ENCODE results near the gene NFIB.

Gene NFIB

DNA sequence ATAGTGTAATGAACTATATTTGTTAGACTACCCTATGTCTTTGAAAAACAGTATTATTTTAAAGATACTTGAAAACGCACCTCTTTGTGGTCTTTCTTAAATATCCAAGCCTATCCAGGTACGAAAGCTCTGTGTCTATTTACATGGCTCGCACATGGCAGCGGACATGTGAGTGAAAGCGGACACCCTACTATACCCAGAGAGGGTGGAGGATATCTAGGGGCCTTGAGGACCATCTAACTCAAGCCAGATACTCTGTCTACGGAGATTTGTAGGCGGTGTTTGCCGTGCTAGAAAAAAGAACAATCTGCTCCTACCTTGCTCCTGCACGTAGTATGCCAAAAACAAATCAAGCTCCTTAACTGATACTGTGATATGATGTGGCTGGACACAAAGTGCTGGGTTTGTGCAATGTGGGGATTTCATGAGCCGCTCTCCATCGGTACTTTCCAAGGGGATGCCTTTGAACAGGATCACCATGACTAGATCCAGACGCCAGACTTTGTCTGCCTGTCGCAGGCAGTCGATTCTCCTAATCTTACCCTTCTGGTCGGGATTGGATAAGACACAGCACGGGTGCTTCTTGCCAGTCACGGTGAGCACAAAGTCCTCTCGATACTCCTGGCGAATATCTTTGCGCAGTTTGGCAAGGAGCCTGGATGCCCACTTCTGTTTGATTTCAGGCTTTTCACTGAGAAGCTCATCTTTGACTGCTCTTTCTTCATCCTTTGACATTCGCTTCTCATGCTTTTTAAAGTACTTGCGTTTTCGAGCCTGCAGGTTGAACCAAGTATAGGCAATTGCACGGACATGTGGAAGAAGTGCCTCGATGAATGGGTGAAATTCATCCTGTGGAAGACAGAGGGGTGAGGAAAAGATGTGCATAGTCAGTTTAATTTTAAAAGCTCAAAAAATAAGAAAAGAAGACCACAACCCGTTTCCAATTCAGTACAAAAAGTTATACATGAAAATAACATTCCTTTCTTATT, 7.0 kb downstream of the NFIB start:
- DNase-seq (ENCODE audit: low read depth in 2 of 2): no peak

DNA sequence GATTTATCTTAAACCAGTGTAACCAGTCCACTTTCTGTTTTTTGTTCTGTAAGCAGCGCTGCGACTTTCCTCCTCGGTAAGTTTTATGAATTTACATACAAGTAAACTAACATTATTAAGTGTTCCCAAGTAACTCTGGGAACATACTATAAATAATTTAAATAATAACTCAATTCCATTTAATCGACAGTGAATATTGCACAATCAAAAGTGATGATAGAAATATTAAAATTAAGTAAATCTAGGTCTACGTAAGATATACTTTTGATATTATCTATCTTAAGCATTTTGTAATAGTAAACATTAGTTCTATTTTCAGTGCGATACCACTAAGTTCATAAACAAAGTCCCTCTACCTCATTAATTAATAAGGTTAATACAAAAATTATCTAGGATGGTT, 7.8 kb downstream of the NFIB start:
- no peak for DNase-seq (ENCODE audit: low read depth in 2 of 2)

DNA sequence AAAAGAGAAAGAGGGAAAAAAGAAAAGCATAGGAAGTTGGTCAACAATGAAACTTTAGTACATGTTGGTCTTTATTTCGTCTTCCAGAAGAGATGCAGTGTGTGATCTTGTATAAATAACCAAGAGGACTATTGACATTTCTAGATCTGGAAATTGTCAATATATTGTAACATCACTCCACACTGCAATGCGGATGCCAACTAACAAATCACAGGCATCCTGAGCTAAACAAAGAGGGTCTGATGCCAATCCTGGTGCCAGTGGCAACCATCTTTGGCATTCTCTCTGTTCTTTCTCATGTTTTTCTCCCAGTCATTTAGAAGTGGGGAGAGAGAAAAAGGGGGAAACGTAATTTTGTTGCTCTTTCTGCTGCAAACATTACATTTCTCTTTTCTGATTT, 9.7 kb downstream of the NFIB start:
- DNase-seq (ENCODE audit: low read depth in 2 of 2): no peak

DNA sequence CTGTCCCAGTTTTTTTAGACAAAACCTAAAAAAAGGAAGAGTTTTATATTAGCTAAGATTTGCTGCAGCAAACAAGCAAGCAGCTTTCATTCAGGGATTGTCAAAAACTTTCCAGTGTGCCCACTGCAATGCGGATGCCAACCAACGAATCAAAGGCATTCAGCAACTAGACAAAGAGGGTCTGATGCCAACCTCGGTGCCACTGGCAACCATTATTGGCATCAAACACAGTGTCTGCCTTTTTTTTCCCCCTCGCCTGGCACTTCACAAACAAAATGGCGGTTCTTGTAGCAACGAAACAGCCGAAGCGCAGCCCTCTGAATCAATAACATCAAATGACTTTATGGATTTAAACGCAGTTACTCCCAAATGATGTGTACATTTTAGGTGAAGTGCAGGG, 10.4 kb downstream of the NFIB start:
- no peak for DNase-seq (ENCODE audit: low read depth in 2 of 2)

DNA sequence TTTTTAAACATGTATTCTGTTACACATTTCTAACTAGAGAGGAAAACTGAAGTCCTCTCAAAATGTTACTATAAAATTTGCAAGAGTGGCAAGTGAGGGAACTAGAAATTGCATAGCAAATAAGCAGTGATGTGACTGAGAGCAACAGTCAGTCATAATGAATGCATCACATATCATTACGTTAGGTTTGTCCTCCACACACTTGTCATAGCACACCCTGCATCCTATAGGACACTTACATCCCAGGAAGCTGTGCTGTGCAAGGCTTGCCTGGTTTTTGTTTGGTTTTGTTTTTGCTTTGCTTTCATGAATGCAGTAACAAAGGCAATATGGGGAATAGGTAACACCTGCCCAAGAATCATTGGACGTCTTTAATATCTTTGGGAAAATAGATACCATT, 10.8 kb downstream of the NFIB start:
- DNase-seq (ENCODE audit: low read depth in 2 of 2): no peak

DNA sequence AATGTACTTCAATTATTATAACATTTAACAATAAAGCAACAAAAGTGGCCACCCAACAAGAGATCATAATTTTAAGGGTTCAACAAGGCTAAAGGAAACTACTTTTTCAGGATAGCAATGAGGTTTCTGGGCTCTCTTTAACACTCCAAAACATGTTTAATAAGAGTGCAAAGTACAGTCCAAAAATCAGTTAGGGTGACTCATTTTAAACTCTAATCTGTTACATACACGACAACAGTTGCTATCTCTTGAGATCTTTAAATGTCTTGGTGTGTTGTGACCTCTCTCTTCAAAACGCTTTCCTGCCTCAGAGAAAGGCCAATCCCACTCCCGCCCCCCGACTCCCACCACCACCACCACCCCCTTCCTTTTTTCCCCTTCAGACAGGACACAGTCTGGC, 11.5 kb downstream of the NFIB start:
- DNase-seq (ENCODE audit: low read depth in 2 of 2): no peak

DNA sequence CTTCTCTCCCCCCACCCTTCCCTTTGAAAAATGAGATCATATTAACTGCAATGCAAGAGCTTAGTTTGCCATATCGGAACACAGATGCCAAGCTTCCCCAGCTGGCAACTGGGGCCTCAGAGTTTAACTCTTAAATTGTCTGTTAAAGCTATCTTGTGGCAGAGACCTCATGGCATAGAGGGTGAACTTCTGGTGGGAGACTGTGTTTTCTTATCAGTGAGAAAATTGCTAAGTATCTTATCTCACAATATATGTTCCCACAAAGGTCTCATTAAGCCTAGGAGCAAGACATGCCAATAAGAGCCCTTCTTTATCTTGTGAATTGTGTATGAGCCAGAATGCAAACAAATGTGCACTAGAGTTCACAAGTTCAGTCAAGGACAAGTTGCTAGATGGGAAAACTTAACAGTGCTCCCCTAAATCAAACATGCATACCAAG, 12.3 kb downstream of the NFIB start:
- no peak for DNase-seq (ENCODE audit: low read depth in 2 of 2)

DNA sequence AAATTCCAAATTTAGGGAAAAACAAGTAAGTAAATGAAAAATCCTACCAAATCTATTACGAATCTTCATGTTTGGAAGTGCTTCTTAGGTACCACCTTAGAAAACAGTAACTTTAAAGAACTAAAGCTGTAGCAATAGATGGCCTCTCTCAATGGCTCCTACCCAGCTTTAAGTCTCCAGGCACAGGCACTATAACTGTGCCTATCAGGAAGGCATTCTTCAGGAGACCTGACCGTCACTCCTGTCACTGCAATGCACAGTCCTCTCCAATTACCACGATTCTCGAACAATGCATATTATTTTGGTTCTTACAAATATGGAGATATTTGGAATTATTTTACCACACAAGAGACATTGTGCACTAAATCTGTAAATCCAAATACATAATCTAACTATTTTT, 12.9 kb downstream of the NFIB start:
- DNase-seq (ENCODE audit: low read depth in 2 of 2): no peak

DNA sequence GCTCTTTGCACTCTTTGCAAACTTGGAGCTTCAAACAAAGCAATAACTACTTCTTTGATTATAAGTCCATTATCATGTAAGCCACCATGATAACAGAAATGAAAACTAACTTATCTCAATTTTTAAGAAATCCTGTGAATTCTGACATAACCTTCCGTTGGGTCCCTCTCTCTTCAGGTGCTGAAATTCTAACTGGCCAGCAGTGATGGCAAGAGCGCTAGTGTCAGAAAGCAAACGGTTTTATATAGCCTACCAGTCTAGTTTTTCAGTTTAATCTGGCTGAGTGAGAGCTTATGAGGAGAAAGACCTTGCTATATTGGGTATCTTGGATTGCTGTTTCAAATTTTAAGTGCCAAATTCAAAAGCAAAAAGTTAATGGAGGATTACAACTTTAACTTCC, 13.4 kb downstream of the NFIB start:
- no peak for DNase-seq (ENCODE audit: low read depth in 2 of 2)

DNA sequence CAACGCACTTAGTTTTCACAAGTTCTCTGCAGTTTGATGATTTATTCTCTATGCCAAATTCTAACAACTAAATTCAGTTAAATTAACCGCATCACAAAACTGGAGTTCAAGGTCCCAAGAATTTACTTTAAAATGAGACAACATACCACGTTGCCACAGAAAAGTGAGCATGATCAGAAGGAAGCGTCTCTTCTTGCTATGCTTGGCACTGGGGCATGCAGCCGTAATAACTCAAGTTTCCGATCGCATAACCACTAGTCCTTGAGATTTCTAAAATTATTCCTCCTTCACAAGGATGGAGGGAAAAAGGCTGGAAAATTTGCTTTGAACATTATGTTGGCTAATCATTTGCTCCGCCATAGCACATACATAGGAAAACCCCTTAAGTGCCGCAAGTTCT, 13.9 kb downstream of the NFIB start:
- DNase-seq (ENCODE audit: low read depth in 2 of 2): no peak

DNA sequence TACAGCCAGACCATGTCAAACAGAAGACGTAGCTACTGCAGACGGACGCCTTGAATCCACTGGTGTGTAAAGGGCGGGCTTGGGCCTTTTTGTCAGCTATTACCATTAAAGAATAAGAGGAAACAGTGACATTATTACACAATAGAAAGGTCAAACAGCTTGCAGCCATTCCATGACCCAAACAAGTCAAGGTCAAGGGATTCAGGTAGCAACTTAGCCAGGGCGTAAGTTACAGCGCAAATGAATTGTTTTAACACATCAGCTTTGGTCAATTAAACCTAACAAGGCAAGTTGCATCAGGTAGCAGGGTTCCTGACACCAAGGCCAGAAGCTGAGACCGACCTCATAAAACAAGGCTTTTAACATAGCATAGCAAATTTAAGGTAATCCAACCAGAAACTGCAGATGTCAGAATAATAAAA, 15.3 kb downstream of the NFIB start:
- DNase-seq (ENCODE audit: low read depth in 2 of 2): no peak

DNA sequence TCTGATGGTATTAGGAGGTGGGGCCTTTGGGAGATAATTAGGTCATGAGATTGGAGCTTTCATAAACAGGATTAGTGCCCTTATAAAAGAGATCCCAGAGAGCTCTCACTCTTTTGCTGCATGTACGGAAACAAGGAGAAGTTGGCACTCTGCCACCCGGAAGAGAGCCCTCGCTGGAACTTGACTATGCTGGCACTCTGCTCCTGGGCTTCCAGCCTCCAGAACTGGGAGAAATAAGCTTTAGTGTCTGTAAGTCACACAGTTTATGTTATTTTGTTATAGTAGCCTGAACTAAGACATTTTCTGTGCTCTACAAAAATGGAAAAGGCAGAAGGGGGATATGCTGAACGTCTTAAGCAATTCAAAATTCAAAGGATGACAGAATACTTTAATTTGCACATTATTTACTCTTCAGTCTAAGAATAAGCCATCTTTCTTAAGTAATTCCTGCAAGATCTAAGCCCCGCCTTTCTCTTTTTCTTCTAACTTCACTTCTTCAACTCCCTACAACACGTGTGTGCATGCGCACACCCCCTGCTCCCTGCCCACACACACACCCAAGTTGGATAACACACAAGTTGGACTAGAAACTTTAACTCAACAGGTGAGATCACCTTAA, 17.3 kb downstream of the NFIB start:
- no peak for DNase-seq (ENCODE audit: low read depth in 2 of 2)

DNA sequence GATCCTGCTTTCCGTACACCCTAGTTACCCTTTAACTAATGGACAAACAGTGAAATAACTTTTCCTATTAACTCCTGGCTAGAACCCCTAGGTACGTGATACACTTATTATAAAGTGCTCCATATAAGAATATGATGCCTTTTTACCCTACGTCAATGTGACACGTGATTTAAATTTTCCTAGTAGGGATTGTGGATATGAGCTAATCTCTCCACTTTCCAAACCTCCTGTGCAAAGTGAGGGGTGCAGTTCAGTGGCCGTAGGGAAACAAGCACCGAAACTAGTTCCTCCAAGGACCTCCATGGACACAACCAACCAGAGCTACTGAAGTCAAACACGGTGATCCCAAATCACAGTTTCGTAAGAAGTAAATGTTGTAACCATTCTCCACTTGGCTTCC, 19.3 kb downstream of the NFIB start:
- no peak for DNase-seq (ENCODE audit: low read depth in 2 of 2)

DNA sequence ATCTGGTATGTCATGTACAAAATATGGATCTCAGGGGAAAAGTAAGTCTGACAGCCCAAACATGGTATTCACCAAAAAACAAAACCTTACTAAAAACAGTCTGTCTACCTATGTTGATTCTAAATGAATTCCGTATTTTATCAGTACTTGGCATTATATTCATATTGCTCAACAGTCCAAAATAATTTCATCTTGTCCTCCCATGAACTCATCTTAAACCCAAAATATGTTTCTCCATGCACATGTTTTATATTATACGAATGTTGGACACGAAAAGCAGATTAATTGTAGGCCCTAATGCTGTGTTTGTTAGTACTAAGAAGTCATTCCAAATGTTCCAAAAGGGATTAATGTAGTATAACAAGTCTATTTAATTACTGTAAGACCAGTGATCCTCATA, 20.1 kb downstream of the NFIB start:
- DNase-seq (ENCODE audit: low read depth in 2 of 2): no peak

DNA sequence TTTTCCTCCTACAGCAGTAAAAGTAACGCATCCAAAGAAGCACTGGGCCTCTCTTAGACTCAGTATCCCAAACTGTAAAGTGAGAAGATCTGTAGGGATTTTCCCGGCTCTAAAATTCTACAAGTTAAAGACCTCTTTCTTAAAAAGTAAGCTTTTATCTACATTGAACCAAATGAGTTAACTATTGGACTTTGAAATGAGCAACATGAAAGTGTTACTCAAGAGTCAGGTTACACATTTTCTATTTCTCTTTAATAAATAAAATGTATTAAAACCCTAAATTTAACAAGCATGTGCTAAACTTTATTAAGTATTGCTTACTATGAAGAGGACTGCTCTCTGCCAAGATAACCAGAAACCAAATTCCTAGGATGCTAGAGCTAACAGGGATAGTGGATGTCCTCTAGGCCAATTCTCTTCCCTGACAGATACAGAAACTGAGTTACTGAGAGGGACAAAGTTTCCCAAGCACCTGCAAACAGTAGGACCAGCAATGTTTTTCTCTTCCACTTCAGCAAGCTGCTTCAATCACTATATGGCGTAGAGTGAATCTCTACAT, 21.7 kb downstream of the NFIB start:
- no peak for DNase-seq (ENCODE audit: low read depth in 2 of 2)

DNA sequence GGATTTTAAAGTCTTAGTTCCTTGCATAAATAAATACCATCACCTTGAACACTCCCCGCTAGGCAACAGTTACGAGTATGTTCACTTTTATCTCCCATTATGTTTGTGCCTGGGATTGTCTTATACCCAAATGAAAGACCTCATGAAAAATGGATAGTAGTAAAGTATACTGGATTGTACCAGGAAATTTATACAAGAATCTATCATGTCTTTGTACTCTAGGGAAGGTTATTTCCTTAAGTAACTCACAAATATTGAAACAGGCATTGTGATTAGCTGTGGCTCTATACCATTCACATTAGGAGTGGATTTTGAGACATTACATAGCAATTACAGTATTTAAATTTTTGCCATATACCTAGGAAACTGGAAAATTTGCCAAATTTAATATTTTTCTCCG, 24.0 kb downstream of the NFIB start:
- DNase-seq (ENCODE audit: low read depth in 2 of 2): no peak

DNA sequence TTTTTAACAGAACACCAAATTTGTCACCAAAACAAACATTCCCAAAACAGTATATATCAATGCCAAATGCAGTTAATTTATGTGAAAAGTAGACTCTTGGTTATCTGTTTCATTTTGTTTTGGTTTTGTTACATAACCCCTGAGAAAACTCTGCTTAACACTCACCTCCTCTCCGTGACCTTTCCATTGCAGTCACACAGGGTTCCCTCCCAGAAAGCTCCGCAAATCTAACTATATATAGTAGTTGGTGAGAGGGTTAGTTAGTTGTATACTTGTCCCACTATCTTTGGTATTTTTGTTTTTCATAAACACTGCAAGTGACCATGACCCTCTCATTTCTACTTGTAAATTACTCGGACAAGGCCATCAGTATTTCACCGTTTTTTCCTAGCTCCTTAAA, 25.5 kb downstream of the NFIB start:
- DNase-seq (ENCODE audit: low read depth in 2 of 2): no peak

DNA sequence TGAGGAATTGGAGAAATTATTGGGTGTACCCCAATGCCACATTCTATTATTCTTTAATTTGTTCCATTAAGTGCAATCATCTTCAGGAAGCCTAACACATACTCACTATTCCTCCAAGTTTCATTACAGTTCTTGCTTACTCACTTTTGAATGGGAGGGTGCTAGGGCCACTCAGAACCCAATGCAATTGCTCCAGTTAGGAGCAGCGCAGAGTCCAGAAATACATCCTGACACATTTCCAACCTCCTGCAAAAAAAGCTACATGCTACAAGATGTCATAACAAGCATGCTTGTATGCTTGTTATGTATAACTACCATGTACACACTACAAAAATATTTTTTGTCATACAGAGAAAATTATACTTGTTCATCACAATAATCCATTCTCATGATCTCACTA, 27.8 kb downstream of the NFIB start:
- DNase-seq (ENCODE audit: low read depth in 2 of 2): no peak

DNA sequence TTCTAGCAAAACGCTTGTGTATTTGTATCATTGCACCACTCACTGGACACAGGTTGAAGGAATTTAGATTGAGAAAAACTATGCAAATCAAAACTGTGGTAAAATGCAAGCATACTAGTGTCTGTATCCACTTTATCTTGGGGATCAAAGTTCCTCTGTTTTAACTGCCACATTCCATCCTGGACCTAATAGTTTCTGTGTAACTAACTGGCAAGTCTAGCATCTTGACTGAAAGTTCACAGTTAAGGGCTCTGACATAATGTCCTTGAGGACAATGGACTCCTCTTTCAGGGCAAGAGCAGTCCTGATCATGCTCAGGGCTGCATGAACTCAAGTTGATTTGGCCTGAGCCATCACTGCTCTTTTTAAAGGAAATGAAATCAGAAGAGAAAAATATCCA, 30.7 kb downstream of the NFIB start:
- DNase-seq (ENCODE audit: low read depth in 2 of 2): no peak

DNA sequence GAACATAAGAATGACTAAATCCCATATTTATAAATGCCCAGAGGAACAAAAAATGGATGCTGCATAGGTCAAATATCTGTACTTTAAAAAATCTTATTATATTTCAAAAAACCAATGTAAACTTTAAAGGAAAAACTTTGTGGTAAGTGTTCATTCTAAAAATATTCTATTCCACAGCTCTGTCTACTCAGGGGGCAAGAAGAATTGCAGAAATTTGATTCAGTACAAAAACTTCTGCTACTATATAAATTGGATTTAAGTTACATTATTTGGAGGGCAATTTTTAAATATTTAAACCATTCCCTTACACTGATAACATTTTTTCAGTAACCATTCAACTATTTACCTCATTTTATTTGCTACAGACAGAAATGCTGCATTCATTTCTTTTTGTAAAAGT, 32.1 kb downstream of the NFIB start:
- no peak for DNase-seq (ENCODE audit: low read depth in 2 of 2)

DNA sequence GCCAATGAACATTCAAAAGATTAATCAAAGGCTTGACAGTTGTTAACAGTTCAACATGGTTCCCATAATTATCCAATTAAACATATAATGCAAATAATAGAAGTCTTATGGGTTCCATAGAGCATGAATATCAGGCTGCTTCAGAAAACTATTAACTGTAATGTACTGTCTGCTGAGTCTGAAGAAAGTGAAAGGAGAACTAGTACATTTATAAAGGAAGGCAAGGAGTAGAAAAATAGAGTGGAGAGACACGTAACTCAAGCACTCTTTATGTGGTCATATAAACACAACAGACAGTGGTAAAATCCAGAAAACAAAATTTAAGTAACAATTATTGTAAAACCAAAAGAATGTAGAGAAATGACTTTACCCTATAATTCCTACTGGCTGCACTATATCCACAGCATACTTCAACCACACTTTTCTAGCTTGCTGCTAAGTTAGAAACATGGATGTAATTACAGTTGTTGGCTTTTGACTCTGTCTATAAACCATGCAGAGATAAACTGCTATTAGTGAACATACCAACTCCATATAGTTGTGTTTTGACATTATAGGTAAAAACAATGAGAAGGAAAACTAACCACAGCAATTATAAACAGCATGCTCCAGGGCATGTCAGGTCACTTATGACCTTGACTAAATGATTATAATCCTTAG, 32.7 kb downstream of the NFIB start:
- no peak for DNase-seq (ENCODE audit: low read depth in 2 of 2)

DNA sequence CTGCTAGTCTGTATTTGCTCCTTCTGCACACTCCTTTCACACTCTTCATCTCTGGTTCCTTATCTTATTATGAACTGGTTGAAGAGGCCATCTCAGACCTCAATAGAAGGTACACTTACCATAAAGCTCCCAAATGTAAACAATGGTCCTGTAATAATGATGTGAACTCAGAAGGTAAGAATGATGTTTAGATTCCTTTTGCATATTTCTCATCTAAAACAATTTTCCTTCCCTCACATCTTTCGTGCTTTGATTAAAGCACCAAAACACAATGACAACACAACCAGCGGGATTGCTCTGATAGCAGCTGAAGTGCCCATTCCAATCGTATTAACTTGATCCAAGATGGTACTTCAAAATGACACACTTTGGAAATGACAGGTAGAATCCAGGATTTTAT, 34.3 kb downstream of the NFIB start:
- no peak for DNase-seq (ENCODE audit: low read depth in 2 of 2)
